PFSK-1 (cell line): ENCODE data around the gene PRKN.

ENCODE experiments used
- FOXP2 ChIP-seq: optimal IDR thresholded peaks from 2 replicates; pipeline ENCODE3; 2011; ENCODE audit warnings: borderline replicate concordance, control low read depth, inconsistent platforms; ENCODE audit not compliant: insufficient read depth; ENCODE audit errors: extremely low read length, extremely low read depth
- POLR2AphosphoS5 ChIP-seq: IDR thresholded peaks from 2 replicates; pipeline ENCODE4 v1.6.1; 2012; ENCODE audit warnings: low read depth, mild to moderate bottlenecking, control low read depth, low read length, moderate library complexity
- REST ChIP-seq, 2 experiments: IDR thresholded peaks; 2 replicates each; pipeline versions ENCODE4 v1.6.1 to v1.8.0; 2011 to 2012; ENCODE audit warnings: low read depth in 2 of 2, low read length in 2 of 2, control low read depth in 1 of 2, inconsistent platforms in 1 of 2, mild to moderate bottlenecking in 1 of 2, moderate library complexity in 1 of 2; ENCODE audit not compliant: insufficient read depth in 1 of 2
- SIN3A ChIP-seq: IDR thresholded peaks from 2 replicates; pipeline ENCODE4 v1.6.1; 2012; ENCODE audit warnings: mild to moderate bottlenecking, low read length, moderate library complexity, borderline replicate concordance; ENCODE audit not compliant: insufficient read depth
- TAF1 ChIP-seq: IDR thresholded peaks from 2 replicates; pipeline ENCODE4 v1.6.1; 2012; ENCODE audit warnings: low read length, control low read depth, borderline replicate concordance; ENCODE audit not compliant: insufficient read depth

- TF ChIP-seq REST (IDR thresholded peaks at IDR 0.05; ENCODE audit: insufficient read depth in 1 of 2, low read depth in 2 of 2, low read length in 2 of 2) (no peak), POLR2AphosphoS5 (no peak), TAF1 (no peak), SIN3A (no peak), FOXP2 (no peak)
These were observed 259.9 kb downstream of the PRKN start for GRCh38 chr6:162467679-162468078.
